Stimulated activated CD4-positive, alpha-beta T cell treated with anti-CD3 and anti-CD28 coated beads, Interleukin-4, amount 100 ng/mL, for 24 hours (primary cell): ENCODE data around the gene DLGAP5.

Experiments
- DNase-seq: peaks from one replicate; pipeline ENCODE4 v3.0.0-alpha.2; 2020

The DLGAP5 gene

GRCh38 chr14:55129086-55129427 lies 62.3 kb downstream of the DLGAP5 start, which contains the start of gene LGALS3:
Gene LGALS3, plus strand, starts transcription at chr14:55129252. Its CDS starts 8,122 bp downstream, at chr14:55137374.
- DNase-seq: peak; percentile 28

GRCh38 chr14:55128386-55129085 lies 62.8 kb downstream of the DLGAP5 start:
- DNase-seq: no peak

DNA sequence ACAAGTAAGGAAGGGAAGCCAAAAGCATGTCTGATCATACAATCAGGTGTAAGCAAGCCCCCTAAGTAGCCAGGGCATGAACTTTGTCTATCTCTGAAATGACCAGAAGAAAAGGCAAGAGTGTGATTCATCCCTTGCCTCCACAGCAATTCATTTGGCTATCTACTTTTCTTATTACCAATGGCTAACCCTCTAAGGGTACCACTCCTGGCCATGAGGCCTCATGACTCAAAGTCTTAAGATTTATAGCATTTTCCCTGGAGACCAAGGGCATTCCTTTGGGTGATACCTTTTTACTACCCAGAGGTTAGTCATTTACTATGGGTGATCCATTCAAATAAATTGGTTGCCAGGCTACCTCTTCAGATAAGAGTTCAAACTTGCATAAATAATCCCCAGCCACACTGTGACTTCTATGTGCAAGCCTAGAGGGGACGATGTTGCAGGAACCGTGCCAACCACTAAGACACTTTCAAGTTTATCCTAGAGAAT lies 63.9 kb downstream of the DLGAP5 start:
- no peak for DNase-seq

DNA sequence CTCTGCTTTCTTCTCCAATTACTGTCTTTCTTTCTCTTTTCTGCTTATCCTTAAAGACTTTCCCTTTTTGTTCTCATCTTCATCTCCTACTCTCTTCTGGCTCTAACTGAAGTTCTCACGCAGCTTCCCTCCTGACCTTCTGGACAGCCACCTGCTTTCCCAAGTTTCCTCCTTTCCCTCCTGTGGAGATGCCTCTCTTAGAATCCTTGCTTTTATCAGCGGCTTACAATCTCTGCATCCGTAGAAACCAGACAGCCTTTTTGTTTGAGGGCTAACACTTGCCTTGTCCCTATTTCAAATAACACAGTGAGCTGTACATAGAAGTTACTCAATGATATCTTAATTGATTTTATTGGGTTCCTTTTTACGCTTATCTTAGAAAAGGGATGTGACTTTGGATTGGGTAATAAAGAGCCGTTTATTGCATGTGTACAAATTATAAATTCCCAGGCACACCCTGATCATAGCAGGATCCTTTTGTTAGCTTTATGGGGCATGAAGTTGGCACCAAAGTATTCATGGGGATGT lies 64.4 kb downstream of the DLGAP5 start:
- DNase-seq: no peak

- DNase-seq: no peak
Measured at GRCh38 chr14:55126034-55126433, 65.4 kb downstream of the DLGAP5 start.

GRCh38 chr14:55125403-55125802 lies 66.0 kb downstream of the DLGAP5 start:
- no peak for DNase-seq

- DNase-seq: no peak
Measured at GRCh38 chr14:55124774-55125386, 66.5 kb downstream of the DLGAP5 start.

- DNase-seq: no peak
Measured at GRCh38 chr14:55123852-55124639, 67.3 kb downstream of the DLGAP5 start.

DNA sequence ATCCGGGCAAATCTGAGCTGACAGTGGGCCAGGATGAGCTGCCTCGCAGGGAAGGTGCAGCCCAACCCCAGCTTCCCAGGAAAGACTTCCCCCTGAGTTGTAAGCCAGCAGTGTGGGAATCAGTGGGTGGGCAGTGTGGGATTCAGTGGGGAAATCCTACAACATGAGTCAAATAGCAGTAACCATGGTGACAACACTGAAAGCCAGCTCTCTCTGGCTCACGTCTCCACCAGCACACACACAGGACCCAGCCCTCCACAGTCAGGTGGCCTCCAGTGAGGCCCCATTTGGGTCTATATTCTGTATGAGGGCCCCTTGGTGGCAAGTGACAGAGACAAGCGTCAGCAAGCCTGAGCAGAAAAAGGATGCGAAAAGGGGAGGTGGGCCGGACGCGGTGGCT lies 68.3 kb downstream of the DLGAP5 start:
- no peak for DNase-seq

GRCh38 chr14:55122440-55122986 lies 68.9 kb downstream of the DLGAP5 start:
- no peak for DNase-seq

DNA sequence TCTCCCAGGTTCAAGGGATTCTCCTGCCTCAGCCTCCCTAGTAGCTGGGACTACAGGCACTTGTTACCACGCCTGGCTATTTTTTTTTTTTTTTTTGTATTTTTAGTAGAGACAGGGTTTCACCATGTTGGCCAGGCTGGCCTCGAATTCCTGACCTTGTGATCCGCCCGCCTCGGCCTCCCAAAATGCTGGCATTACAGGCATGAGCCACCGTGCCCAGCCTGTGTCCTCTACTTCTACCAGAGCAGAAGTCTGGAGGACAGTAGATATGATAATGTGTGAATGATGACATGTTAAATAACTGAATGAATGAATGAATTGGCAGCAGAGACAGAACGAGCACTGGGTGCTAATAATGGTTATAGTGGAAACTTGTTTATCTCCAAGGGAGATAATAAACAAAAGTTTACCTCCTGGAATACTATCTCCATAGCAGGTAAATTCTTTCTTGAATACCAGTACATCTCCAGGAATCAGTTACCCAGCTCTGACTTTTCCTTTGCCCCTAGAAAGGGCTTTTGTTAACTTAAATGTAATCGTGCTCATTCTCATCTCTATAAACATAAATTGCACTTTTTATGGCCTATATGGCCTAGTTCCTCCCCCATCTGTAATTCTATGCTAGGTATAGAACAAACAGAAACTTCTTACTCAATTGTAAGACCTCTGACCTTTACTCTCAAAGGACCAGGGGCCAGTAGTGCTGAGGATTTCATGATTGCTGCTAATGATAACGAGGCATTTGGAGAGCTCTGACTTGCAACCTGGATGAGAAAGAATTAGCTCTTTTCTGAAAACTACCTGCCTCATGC lies 69.6 kb downstream of the DLGAP5 start:
- no peak for DNase-seq

GRCh38 chr14:55120571-55121495 lies 70.6 kb downstream of the DLGAP5 start:
- no peak for DNase-seq

DNA sequence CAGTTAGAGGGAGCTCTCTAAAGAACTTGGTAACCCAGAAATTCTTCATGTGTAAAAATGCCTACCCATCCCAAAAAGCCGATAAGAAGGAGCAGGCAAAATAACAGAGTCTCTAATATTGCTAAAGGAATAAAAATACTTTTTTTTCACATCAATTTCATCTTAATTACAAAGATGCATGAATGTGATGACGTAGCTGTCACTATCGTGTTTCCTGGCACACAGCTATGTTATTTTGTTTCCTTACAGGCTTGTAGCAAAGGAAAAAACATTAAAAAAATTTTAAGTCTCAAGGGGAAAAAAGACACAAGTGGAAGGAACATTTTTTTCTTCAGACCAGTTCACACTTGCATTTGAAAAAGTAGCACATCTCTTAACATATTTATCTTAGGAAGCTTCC lies 72.6 kb downstream of the DLGAP5 start:
- DNase-seq: no peak

DNA sequence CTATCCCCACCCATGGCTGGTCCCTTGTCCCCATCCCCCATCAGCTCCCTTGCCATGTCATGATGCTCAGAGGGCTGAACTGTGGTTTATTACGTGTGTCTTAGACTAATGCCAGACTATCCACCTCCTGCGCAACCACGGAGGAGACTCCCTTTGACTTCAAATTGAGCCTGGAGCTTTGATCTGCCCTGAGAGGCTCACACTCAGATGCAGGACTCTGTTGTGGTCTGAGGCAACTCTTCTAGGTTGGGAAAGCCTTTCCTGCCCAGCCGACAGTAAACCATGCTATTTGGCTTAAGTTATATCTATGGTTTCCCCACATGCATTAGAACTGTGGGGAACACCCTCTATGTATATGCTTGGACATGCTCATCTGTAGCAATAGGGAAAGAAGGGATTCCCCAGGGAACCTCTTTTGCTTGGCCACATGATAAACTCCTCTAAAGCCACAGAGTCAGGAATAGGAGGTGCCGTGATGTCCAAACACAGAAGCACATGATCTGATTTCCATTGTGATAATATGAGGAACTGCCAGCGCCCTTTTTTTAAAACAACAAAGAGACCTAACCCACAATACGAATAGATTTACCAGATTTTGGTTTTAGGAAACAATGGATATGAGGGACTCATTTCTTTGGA lies 73.5 kb downstream of the DLGAP5 start:
- no peak for DNase-seq

DNA sequence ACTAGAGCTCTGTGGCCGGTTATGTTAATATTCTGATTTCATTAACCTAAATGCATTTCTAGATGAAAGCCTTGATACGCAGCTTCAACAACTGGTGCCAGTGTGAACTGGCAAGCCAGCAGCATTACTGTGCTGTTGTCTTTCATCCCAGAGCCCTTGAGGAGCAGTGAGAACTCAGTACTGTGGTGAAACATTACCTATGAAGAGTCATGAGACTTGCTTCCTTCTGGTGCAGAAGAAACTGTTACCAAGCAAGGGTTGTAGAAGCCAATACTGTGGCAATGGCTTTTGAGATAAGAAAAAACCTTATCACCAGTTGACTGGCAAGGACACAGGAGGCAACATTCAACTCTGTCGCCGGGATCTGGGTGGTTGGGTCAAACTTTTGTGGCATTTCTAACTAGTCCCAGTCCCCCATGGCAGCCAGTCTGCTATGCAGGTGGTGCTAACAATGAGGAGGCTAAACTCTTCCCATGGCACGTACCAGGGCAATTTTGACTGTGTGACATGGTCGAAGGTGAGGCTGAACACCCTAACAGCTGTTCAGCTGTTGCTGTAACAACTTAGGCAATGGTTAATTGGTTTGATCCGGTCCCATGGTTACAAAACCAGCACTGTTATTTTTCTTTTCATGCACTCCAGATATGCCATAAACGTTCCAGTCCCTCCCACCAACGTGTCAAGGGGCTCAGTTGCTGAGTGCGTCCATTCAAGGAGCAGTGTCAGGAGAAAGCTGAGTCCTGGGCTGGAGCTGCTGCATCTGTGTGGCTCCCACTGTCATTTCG lies 74.9 kb downstream of the DLGAP5 start:
- no peak for DNase-seq

DNA sequence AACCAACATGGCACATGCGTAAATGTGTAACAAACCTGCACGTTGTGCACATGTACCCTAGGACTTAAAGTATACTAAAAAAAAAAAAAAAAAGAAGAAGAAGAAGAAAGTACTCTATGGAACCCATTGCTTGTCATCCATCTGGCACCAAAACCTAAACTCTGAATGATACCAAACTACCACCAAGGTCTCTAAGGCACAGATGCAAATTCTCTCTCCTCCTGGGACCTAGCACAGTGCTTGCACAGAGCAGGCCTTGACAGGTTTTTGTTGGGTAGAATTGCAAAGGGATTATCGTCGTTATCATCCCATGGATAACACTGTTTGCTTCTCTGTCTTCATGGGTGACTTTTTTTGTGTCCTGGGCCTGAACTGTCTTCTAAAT lies 75.5 kb downstream of the DLGAP5 start:
- DNase-seq: no peak

- DNase-seq: no peak
Measured at GRCh38 chr14:55115460-55115859, 75.9 kb downstream of the DLGAP5 start.

DNA sequence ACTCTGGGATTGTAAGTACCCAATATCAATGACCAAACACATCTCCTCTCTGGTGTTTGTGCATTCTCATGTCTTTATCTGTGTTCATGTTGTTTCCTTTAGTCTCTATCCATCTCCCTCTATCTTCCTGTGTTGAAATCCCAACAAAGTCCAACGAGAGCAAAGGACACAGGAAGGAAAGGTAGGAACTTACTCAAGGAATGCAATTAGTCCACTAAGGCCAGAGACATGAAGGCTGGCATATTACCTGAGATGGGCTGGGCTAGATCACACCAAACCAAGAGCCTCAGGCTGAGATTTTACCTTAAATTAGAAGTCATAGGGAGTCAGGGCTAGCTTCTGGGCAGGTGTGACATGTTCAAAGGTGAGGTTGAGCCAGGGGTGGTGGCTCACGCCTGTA lies 76.7 kb downstream of the DLGAP5 start:
- no peak for DNase-seq

DNA sequence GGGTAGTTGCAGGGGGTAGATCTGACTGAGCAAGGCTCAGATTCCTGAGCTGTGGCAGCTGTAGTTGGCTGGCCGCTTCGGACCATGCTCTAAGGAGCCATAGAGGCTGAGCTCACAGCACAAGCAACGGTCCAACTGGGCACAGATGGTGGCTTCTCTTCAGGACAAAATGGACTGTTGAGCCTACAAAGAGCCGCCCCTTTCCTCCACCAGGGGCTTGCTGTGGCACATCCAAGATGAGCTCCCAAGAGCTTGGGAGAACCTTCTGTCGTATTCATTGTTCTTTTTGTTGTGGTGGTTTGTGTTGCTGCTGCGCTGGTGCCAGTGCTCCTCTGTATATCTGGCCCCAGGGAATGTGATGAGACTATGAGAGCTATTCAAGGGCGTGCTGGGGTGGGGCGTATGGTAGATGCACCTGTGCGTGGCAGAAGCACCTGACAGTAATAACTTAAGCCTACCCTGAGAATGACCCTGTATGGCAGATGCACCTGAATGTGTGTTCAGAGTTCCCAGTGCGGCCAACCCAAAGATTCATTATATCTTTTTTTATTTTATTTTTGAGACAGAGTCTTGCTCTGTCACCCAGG lies 80.2 kb downstream of the DLGAP5 start:
- DNase-seq: no peak

GRCh38 chr14:55109836-55110235 lies 81.5 kb downstream of the DLGAP5 start:
- no peak for DNase-seq
